Body of pancreas (tissue), 4 donors: ENCODE measurements around the gene GRAMD1C.

Source experiments
- CTCF ChIP-seq, 7 experiments: fragments of 450-650 bp in 4 of 7; fragments of 200-600 bp in 3 of 7; sonication (generic) in 3 of 7; IDR thresholded peaks; one replicate each; pipeline ENCODE4 v1.5.1; 2016 to 2019; ENCODE audit warnings: antibody characterized with exemption in 7 of 7
- POLR2A ChIP-seq, 3 donors: fragments of 450-650 bp; IDR thresholded peaks; one replicate each; pipeline ENCODE4 v1.6.1; 2016; ENCODE audit warnings: antibody characterized with exemption in 3 of 3, mild to moderate bottlenecking in 2 of 3

- peak in 4 of 7 experiments; percentile 3 to 41 (median 23) for TF ChIP-seq CTCF (IDR thresholded peaks at IDR 0.05)
- peak in 2 of 3 donors; percentile 30 to 33 for TF ChIP-seq POLR2A (IDR thresholded peaks at IDR 0.05)
Observed at GRCh38 chr3:113948015-113948917, 109.7 kb downstream of the GRAMD1C start.
